CD4-positive, CD25-positive, alpha-beta regulatory T cell (primary cell): ENCODE data around the gene GLYAT. TPM values are rescaled to one million over a fixed set of nuclear protein-coding genes. Genes with fewer than 3 reads are reported as not detected.

Experiments
- ATAC-seq, 2 donors: fragments of 150-1000 bp; cut with Tn5 transposase; one replicate each; pipeline ENCODE4 v1.10.0; 2021; ENCODE audit warnings: low read depth in 2 of 2, moderate number of reproducible peaks in 2 of 2, moderate library complexity in 1 of 2
- DNase-seq, 3 donors: peaks; one replicate each; pipeline versions ENCODE4 v3.0.0 to v3.0.0-alpha.2; 2012 to 2022; ENCODE audit warnings: mixed read lengths in 1 of 3
- H3K27ac ChIP-seq: one replicate; pipeline ENCODE4 v1.7.0; 2013; ENCODE audit warnings: mild to moderate bottlenecking, low read length; ENCODE audit not compliant: insufficient read depth, poor library complexity, severe bottlenecking
- H3K27me3 ChIP-seq: one replicate; pipeline ENCODE4 v1.7.0; 2013; ENCODE audit warnings: low read length; ENCODE audit not compliant: control insufficient read depth, insufficient read depth
- H3K36me3 ChIP-seq: one replicate; pipeline ENCODE4 v1.7.0; 2013; ENCODE audit warnings: mild to moderate bottlenecking, low read length, moderate library complexity; ENCODE audit not compliant: control insufficient read depth, insufficient read depth
- H3K4me1 ChIP-seq: 2 replicates; pipeline ENCODE4 v1.7.0; 2013; ENCODE audit warnings: mild to moderate bottlenecking, low read length; ENCODE audit not compliant: insufficient read depth, control insufficient read depth, poor library complexity, severe bottlenecking
- H3K4me3 ChIP-seq: one replicate; pipeline ENCODE4 v1.7.0; 2013; ENCODE audit warnings: low read depth, mild to moderate bottlenecking, low read length, moderate library complexity
- H3K9me3 ChIP-seq, 2 experiments: 1 replicate in 1 of 2; 2 replicates in 1 of 2; pipeline ENCODE4 v1.7.0; 2013; ENCODE audit warnings: low read length in 2 of 2, mild to moderate bottlenecking in 1 of 2, moderate library complexity in 1 of 2; ENCODE audit not compliant: control insufficient read depth in 2 of 2
- H3K27ac Mint-ChIP-seq, 3 donors: one replicate each; pipeline ENCODE4 v1.8.0; 2020 to 2022; ENCODE audit warnings: mild to moderate bottlenecking in 3 of 3, mixed read lengths in 3 of 3, moderate library complexity in 2 of 3
- H3K27me3 Mint-ChIP-seq: one replicate; pipeline ENCODE4 v1.8.0; 2022; ENCODE audit warnings: mild to moderate bottlenecking, mixed read lengths
- H3K36me3 Mint-ChIP-seq: one replicate; pipeline ENCODE4 v1.8.0; 2020; ENCODE audit warnings: mixed read lengths
- H3K4me1 Mint-ChIP-seq, 4 donors: one replicate each; pipeline ENCODE4 v1.8.0; 2020 to 2022; ENCODE audit warnings: mixed read lengths in 4 of 4, mild to moderate bottlenecking in 1 of 4
- H3K4me3 Mint-ChIP-seq, 4 donors: one replicate each; pipeline ENCODE4 v1.8.0; 2020 to 2022; ENCODE audit warnings: mild to moderate bottlenecking in 4 of 4, mixed read lengths in 4 of 4, moderate library complexity in 3 of 4
- H3K9me3 Mint-ChIP-seq, 7 donors: one replicate each; pipeline ENCODE4 v1.8.0; 2020 to 2022; ENCODE audit warnings: mixed read lengths in 7 of 7, mild to moderate bottlenecking in 3 of 7, moderate library complexity in 2 of 7
- polyA plus RNA-seq, 4 donors: library from polyadenylated mRNA; unstranded; fragments of 300-500 nt; fragmentation: Illumina TruSeq; gene quantifications; one replicate each; pipeline ENCODE4 v1.2.3, GENCODE V29; 2021
- total RNA-seq: library from RNA; stranded (reverse); gene quantifications from one replicate; pipeline ENCODE4 v1.2.3, GENCODE V29; 2022

The GLYAT gene, protein sequence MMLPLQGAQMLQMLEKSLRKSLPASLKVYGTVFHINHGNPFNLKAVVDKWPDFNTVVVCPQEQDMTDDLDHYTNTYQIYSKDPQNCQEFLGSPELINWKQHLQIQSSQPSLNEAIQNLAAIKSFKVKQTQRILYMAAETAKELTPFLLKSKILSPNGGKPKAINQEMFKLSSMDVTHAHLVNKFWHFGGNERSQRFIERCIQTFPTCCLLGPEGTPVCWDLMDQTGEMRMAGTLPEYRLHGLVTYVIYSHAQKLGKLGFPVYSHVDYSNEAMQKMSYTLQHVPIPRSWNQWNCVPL
- total RNA-seq (not detected), polyA plus RNA-seq (not detected)

DNA sequence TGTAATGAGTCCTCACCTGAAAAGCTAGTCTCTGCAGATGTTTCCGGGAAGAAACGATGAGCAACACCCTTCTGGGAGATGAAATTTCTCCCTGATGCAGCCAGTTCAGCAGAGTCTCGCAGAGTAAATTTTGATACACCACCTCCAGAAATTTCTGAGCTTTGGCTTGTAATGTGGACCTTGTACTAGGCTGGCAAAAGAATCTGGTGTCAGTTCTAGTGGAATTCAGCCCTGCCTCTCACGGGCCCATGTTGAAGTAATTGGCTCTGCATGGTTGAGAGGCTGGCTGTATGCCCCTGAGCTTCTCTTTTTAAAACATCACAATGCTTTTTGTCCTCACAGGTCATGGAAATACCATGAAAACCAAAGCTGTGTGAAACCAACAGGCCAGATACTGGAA is at the start of gene GLYAT:
TSS of gene GLYAT (minus strand) at position 125 of the 400 bp plus-strand sequence. CDS start 7,447 bp downstream, outside the sequence.
- Histone ChIP-seq H3K4me3 (no peak within 1 kb of the TSS), H3K36me3 (no peaks in the 10 kb centered on the region), H3K27me3 (no peaks in the 10 kb centered on the region), H3K4me1 (peaks cover 15% of the 10 kb centered on the region), H3K27ac (no peak within 1 kb of the TSS), H3K9me3 (no peaks in the 10 kb centered on the region)
- H3K27me3 Mint-ChIP-seq, result peaks cover 11% of the 10 kb centered on the region
- no peak for DNase-seq
- no peak within 1 kb of the TSS for H3K4me3 Mint-ChIP-seq
- no peak within 1 kb of the TSS for H3K27ac Mint-ChIP-seq
- H3K9me3 Mint-ChIP-seq, result peaks cover 0 to 5% (median 0%) of the 10 kb centered on the region in 7 donors
- ATAC-seq, result no peak
- peaks cover 0 to 38% (median 10%) of the 10 kb centered on the region in 4 donors for H3K4me1 Mint-ChIP-seq
- no peaks in the 10 kb centered on the region for H3K36me3 Mint-ChIP-seq

DNA sequence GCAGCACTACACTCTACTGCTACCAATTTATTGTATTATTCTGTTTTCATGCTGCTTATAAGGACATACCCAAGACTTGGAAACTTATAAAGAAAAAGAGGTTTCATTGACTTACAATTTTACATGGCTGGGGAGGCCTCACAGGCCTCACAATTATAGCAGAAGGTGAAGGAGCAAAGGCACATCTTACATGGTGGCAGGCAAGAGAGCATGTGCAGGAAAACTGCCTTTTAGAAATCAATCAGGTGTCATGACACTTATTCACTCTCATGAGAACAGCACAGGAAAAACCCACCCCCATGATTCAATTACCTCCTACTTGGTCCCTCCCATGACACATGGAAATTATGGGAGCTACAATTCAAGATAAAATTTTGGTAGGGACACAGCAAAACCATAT is 49.6 kb upstream of the GLYAT start:
- no peak overlapping the region for H3K4me3 Mint-ChIP-seq
- Histone ChIP-seq H3K36me3 (no peaks in the 10 kb centered on the region), H3K4me3 (no peak overlapping the region), H3K4me1 (no peaks in the 10 kb centered on the region), H3K27me3 (peaks cover 3% of the 10 kb centered on the region), H3K9me3 (no peaks in the 10 kb centered on the region), H3K27ac (no peak overlapping the region)
- ATAC-seq (no peak), DNase-seq (no peak)
- peaks cover 0 to 5% (median 0%) of the 10 kb centered on the region in 7 donors for H3K9me3 Mint-ChIP-seq
- no peaks in the 10 kb centered on the region for H3K4me1 Mint-ChIP-seq
- no peaks in the 10 kb centered on the region for H3K36me3 Mint-ChIP-seq
- H3K27me3 Mint-ChIP-seq, result no peaks in the 10 kb centered on the region
- H3K27ac Mint-ChIP-seq, result no peak overlapping the region

DNA sequence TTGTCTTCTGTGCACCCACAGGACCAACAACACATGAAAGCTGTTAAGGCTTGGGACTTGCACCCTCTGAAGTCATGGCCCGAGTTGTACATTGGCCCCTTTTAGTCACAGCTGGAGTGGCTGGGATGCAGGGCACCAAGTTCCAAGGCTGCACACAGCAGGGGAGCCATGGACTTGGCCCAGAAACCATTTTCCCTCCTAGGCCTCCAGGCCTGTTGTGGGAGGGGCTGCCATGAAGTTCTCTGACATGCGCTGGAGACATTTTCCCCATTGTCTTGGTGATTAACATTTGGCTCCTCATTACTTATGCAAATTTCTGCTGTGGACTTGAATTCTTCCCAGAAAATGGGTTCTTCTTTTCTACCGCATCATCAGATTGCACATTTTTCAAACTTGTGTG is 48.8 kb upstream of the GLYAT start:
- no peaks in the 10 kb centered on the region for H3K9me3 ChIP-seq
- H3K36me3 Mint-ChIP-seq, result no peaks in the 10 kb centered on the region
- H3K4me3 Mint-ChIP-seq, result no peak overlapping the region
- H3K36me3 ChIP-seq, result no peaks in the 10 kb centered on the region
- no peak overlapping the region for H3K27ac Mint-ChIP-seq
- peaks cover 0 to 5% (median 0%) of the 10 kb centered on the region in 7 donors for H3K9me3 Mint-ChIP-seq
- no peaks in the 10 kb centered on the region for H3K4me1 ChIP-seq
- H3K4me1 Mint-ChIP-seq, result no peaks in the 10 kb centered on the region
- ATAC-seq (no peak), DNase-seq (no peak)
- H3K27me3 Mint-ChIP-seq, result peaks cover 4% of the 10 kb centered on the region
- no peak overlapping the region for H3K27ac ChIP-seq
- peaks cover 5% of the 10 kb centered on the region for H3K27me3 ChIP-seq
- no peak overlapping the region for H3K4me3 ChIP-seq

DNA sequence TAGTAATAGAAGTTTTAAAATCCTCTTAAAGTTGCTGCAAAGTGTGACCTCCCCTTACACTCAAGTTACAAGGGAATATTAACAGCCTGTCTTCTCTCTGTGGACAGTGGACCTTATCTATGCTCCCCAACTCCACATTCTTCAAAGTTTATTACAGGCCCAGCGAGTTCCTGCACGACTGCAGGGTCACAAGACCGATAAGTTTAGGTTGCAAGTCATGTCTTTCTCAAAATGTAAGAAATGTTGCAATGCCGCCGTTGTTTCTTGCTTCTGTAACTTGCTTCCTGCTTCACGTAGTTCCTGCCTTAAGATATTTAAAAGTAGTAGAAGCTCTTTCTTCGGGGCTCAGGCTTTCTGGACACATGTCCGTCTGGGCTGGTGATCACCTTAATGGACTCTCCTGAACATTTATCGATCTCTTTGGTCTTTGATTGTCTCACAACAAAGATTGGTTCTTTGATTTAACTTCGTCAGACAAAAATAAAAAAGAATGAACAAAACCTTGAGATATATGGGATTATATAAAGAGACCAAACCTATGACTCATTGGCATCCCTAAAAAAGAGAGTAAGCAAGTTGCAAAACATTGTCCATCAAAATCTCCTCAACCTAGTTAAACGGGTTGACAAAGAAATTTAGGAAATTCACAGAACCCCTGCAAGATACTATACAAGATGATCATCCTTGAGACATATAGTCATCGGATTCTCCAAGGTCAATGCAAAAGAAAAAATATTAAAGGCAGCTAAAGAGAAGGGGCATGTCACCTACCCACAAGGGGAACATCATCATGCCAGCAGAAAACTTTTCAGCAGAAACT is 45.4 kb upstream of the GLYAT start:
- no peak for DNase-seq
- ATAC-seq, result no peak
- H3K4me1 ChIP-seq, result no peaks in the 10 kb centered on the region
- peaks cover 6% of the 10 kb centered on the region for H3K27me3 Mint-ChIP-seq
- H3K4me3 Mint-ChIP-seq, result no peak overlapping the region
- H3K4me1 Mint-ChIP-seq, result no peaks in the 10 kb centered on the region
- H3K4me3 ChIP-seq, result no peak overlapping the region
- peaks cover 3% of the 10 kb centered on the region for H3K27me3 ChIP-seq
- no peaks in the 10 kb centered on the region for H3K36me3 ChIP-seq
- no peaks in the 10 kb centered on the region for H3K36me3 Mint-ChIP-seq
- H3K27ac Mint-ChIP-seq, result no peak overlapping the region
- H3K9me3 ChIP-seq, result no peaks in the 10 kb centered on the region
- no peak overlapping the region for H3K27ac ChIP-seq
- H3K9me3 Mint-ChIP-seq, result peaks cover 0 to 5% (median 0%) of the 10 kb centered on the region in 7 donors

DNA sequence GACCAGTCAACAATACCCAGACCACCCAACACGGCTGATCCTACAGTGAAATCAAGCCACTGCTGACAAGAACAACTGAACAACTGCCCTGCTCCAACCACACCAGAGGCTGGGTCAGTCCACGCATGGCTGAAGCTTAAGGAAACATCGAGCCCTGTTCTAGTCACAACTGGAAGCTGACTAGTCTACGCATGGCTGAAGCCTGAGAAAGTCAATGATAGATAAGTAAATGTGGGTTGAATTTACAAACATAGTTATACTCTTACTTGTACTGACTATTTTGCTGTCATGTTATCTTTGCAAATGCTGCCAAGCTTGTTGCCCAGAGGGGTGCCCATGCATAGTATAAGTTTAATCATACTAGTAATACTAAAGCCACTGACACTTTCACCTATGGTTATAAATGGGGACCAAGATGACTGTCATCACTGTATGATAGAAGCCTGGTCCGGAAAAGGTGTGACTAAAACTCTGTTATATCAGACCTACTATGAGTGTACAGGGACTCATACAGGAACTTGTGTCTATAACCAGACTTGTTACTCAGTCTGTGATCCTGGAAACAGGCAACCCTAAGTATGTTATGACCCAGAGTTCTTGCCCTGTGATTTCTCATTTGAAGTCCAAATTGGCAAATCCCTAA is 43.4 kb upstream of the GLYAT start:
- H3K27ac Mint-ChIP-seq, result no peak overlapping the region
- H3K4me1 Mint-ChIP-seq, result peaks cover 0 to 2% (median 0%) of the 10 kb centered on the region in 4 donors
- Histone ChIP-seq H3K27me3 (peaks cover 3% of the 10 kb centered on the region), H3K27ac (no peak overlapping the region), H3K4me1 (no peaks in the 10 kb centered on the region), H3K36me3 (no peaks in the 10 kb centered on the region), H3K9me3 (no peaks in the 10 kb centered on the region), H3K4me3 (no peak overlapping the region)
- no peaks in the 10 kb centered on the region for H3K36me3 Mint-ChIP-seq
- peak in 1 of 3 donors; percentile 3 for DNase-seq
- no peak for ATAC-seq
- peaks cover 6% of the 10 kb centered on the region for H3K27me3 Mint-ChIP-seq
- peaks cover 0 to 2% (median 0%) of the 10 kb centered on the region in 7 donors for H3K9me3 Mint-ChIP-seq
- no peak overlapping the region for H3K4me3 Mint-ChIP-seq

DNA sequence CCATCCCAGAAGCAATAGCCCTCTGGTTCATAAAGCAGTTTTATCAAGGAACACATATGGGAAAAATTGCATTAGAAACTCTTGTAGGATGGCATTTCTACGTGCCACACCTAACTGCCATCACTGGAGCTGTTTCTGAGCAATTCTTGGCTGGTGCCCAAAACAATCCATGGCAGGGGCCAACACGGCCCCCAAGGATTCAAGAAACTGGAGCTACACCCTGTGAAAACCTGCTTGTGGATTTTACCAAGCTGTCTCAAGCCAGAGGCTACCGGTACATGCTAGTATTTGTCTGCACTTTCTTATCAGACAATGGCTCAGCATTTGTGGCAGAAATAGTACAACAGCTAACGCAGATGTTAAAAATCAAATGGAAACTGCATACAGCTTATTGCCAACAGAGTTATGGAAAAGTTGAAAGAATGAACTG is 42.4 kb upstream of the GLYAT start:
- Mint-ChIP-seq H3K4me1 (peaks cover 0 to 2% (median 0%) of the 10 kb centered on the region in 4 donors), H3K27ac (no peak overlapping the region), H3K9me3 (peaks cover 0 to 2% (median 0%) of the 10 kb centered on the region in 7 donors), H3K36me3 (no peaks in the 10 kb centered on the region), H3K4me3 (no peak overlapping the region), H3K27me3 (peaks cover 11% of the 10 kb centered on the region)
- H3K27ac ChIP-seq, result no peak overlapping the region
- DNase-seq, result no peak
- H3K36me3 ChIP-seq, result no peaks in the 10 kb centered on the region
- peaks cover 3% of the 10 kb centered on the region for H3K27me3 ChIP-seq
- no peak overlapping the region for H3K4me3 ChIP-seq
- ATAC-seq, result no peak
- H3K4me1 ChIP-seq, result no peaks in the 10 kb centered on the region
- no peaks in the 10 kb centered on the region for H3K9me3 ChIP-seq

DNA sequence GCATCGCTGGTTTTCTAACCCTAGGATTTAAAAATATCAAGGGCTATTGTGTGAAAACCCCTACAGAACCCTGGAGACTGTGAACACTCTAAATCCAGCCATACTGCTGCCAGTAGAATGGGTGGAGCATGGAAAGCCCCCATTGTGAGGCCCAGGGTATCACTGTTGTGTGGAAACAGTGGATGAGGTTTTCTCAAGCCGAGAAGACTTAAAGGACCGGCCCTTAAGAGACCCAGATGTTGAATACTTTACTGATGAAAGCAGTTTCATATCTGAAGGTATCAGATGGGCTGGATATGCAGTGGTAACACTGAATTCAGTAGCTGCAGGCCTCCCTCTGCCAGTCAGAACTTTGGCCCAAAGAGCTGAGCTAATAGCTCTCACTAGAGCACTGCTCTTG is 41.6 kb upstream of the GLYAT start:
- H3K4me1 Mint-ChIP-seq, result peaks cover 0 to 6% (median 0%) of the 10 kb centered on the region in 4 donors
- Histone ChIP-seq H3K27me3 (peaks cover 3% of the 10 kb centered on the region), H3K36me3 (no peaks in the 10 kb centered on the region), H3K9me3 (no peaks in the 10 kb centered on the region), H3K4me1 (no peaks in the 10 kb centered on the region), H3K27ac (no peak overlapping the region), H3K4me3 (no peak overlapping the region)
- no peak overlapping the region for H3K27ac Mint-ChIP-seq
- peaks cover 0 to 2% (median 0%) of the 10 kb centered on the region in 7 donors for H3K9me3 Mint-ChIP-seq
- no peak for ATAC-seq
- H3K27me3 Mint-ChIP-seq, result peaks cover 11% of the 10 kb centered on the region
- no peak for DNase-seq
- no peak overlapping the region for H3K4me3 Mint-ChIP-seq
- no peaks in the 10 kb centered on the region for H3K36me3 Mint-ChIP-seq
